H1 (cell line): Measurements from ENCODE around the gene SRRT.

Experiments used
- CHD2 ChIP-seq: IDR thresholded peaks from 2 replicates; pipeline ENCODE4 v1.6.1; 2012; ENCODE audit warnings: low read length, improper control_type of control experiment
- CTCF ChIP-seq, 3 experiments: IDR thresholded peaks; 1 replicate in 2 of 3; 2 replicates in 1 of 3; pipeline versions ENCODE4 v1.5.1 to v1.6.1; 2011; ENCODE audit warnings: low read length in 3 of 3, mild to moderate bottlenecking in 3 of 3, inconsistent platforms in 2 of 3, low read depth in 1 of 3, moderate library complexity in 1 of 3; ENCODE audit not compliant: insufficient read depth in 1 of 3; ENCODE audit errors: control extremely low read depth in 1 of 3
- POLR2A ChIP-seq, 2 experiments: IDR thresholded peaks; 1 replicate in 1 of 2; 2 replicates in 1 of 2; pipeline ENCODE4 v1.6.1; 2011; ENCODE audit warnings: low read depth in 2 of 2, low read length in 2 of 2, mild to moderate bottlenecking in 2 of 2; ENCODE audit errors: control extremely low read depth in 1 of 2
- TEAD4 ChIP-seq: IDR thresholded peaks from 2 replicates; pipeline ENCODE4 v1.6.1; 2012; ENCODE audit warnings: low read depth, low read length, inconsistent platforms, mixed read lengths

- no peak for TF ChIP-seq TEAD4
- TF ChIP-seq POLR2A (IDR thresholded peaks at IDR 0.05; ENCODE audit: control extremely low read depth in 1 of 2, low read depth in 2 of 2, low read length in 2 of 2): no peak
- TF ChIP-seq CTCF (IDR thresholded peaks at IDR 0.05; ENCODE audit: control extremely low read depth in 1 of 3, insufficient read depth in 1 of 3, low read depth in 1 of 3, low read length in 3 of 3): no peak
- no peak for TF ChIP-seq CHD2
Observed at GRCh38 chr7:100882785-100883526, 8.1 kb downstream of the SRRT start.
